Fibroblast of pulmonary artery (primary cell): ENCODE data around the gene NPY.

Source experiments
- DNase-seq: peaks from one replicate; pipeline ENCODE4 v3.0.0-alpha.2; 2010; ENCODE audit warnings: low read depth
- H3K4me3 ChIP-seq: replicated peaks from 2 replicates; pipeline ENCODE4 v1.5.1; 2011; ENCODE audit warnings: low read depth, mild to moderate bottlenecking, control low read depth, low read length, moderate library complexity
- TF ChIP-seq, protein P1 (sequence below): IDR thresholded peaks from 2 replicates; pipeline ENCODE4 v1.5.1; 2011; ENCODE audit warnings: mild to moderate bottlenecking, control low read depth, low read length, inconsistent platforms; ENCODE audit errors: missing control alignments

NPY gene

DNA sequence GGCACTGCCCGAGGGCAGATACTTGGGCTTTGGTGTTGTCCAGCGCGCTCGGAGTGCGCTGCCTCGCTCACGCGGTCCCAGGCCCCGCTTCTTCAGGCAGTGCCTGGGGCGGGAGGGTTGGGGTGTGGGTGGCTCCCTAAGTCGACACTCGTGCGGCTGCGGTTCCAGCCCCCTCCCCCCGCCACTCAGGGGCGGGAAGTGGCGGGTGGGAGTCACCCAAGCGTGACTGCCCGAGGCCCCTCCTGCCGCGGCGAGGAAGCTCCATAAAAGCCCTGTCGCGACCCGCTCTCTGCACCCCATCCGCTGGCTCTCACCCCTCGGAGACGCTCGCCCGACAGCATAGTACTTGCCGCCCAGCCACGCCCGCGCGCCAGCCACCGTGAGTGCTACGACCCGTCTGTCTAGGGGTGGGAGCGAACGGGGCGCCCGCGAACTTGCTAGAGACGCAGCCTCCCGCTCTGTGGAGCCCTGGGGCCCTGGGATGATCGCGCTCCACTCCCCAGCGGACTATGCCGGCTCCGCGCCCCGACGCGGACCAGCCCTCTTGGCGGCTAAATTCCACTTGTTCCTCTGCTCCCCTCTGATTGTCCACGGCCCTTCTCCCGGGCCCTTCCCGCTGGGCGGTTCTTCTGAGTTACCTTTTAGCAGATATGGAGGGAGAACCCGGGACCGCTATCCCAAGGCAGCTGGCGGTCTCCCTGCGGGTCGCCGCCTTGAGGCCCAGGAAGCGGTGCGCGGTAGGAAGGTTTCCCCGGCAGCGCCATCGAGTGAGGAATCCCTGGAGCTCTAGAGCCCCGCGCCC lies at the start of gene NPY:
TSS of gene NPY (plus strand) at position 294 of the 802 bp plus-strand sequence. CDS start 1,051 bp downstream, outside the sequence.
- DNase-seq, result no peak
- H3K4me3 ChIP-seq, result no peak within 1 kb of the TSS
- TF ChIP-seq, protein P1, sequence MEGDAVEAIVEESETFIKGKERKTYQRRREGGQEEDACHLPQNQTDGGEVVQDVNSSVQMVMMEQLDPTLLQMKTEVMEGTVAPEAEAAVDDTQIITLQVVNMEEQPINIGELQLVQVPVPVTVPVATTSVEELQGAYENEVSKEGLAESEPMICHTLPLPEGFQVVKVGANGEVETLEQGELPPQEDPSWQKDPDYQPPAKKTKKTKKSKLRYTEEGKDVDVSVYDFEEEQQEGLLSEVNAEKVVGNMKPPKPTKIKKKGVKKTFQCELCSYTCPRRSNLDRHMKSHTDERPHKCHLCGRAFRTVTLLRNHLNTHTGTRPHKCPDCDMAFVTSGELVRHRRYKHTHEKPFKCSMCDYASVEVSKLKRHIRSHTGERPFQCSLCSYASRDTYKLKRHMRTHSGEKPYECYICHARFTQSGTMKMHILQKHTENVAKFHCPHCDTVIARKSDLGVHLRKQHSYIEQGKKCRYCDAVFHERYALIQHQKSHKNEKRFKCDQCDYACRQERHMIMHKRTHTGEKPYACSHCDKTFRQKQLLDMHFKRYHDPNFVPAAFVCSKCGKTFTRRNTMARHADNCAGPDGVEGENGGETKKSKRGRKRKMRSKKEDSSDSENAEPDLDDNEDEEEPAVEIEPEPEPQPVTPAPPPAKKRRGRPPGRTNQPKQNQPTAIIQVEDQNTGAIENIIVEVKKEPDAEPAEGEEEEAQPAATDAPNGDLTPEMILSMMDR, result no peak

DNA sequence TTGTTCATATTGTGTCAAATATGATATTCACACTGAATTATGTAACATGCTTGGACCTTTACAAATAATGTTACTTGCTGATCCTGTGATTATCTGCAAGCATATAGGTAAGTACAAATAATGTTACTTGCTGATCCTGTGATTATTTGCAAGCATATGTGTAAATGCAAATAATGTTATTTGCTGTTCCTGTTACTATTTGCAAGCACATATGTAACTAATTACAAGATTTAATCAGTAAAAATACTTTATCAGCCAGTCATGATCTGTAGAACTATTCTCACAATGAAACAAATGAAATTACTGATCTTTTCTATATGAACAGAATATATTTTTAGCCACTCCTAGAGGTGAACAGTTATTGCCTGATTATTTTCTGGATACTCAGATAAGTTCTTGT lies 44.7 kb upstream of the NPY start:
- TF ChIP-seq, protein P1, result no peak
- no peak for DNase-seq
- no peak overlapping the region for H3K4me3 ChIP-seq

DNA sequence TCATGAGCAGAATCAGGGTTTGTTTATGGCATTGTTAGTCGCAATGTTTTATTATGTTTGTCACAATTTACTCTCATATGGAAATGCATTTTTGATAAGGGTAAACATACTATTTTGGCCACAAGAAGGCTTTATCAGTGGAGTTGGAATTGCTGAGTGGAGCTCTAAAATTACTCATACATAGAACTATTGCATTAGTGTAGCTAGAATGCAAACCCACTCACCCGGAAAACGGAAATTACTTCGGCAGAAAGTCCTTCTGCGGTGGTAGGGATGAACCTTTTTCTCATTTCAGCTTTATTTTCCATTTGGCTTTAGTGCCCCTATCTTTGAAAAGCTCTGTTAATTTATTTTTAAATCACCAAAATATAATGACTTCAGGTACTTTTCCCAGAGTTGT lies 42.8 kb upstream of the NPY start:
- DNase-seq, result no peak
- TF ChIP-seq, protein P1, result no peak
- H3K4me3 ChIP-seq, result no peak overlapping the region

DNA sequence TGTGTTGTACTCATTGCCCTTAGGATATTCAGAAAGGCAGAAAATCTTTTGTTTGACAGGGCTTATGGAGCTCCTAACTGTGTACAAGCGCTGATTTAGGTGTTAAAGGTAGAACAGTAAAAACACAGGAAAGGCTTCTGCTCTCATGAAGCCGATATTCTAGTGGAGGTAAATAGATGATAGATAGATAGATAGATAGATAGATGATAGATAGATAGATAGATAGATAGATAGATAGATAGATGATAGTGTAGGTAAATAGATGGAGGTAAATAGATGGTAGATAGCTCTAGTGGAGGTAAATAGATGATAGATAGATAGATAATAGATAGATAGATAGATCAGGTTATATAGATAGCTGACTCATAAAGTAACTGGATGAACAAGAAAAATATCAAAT lies 39.4 kb upstream of the NPY start:
- no peak overlapping the region for H3K4me3 ChIP-seq
- DNase-seq, result no peak
- TF ChIP-seq, protein P1, result no peak

DNA sequence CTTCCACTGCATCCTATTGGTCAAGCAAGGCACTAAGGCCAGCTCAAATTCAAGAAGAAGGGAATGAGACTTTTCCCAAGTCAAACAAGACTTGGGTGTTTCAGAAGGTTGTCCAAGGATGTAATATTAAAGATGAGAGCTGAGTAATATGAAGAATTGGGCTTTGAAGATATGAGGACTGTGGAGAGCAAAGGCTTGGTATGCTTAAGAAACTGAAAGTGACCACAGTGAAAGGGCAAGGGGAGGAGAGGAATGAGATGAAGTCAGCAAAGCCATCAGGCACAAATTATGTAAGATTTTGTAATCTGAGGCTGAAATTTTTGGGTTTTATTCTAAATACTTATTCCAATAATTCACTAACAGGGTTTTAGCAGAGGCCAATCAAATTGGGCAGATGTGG lies 38.6 kb upstream of the NPY start:
- no peak overlapping the region for H3K4me3 ChIP-seq
- TF ChIP-seq, protein P1, result no peak
- DNase-seq, result no peak

DNA sequence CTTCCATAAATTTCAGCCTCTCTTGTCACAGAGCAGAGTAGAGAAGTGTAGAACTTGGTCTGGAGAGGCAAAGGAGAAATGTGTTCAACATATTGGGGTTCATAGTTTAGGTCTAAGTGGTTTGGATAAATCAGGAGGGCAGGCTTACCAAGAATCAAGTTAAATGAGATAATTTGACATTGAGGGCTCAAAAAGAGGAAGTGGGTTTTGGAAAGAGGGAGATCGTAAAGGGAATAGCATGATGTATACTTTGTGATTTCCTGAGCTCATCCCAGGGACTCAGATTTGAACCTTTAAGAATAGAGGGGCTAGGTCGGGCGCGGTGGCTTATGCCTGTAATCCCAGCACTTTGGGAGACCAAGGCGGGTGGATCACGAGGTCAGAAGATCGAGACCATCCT lies 34.7 kb upstream of the NPY start:
- DNase-seq, result no peak
- TF ChIP-seq, protein P1, result no peak
- no peak overlapping the region for H3K4me3 ChIP-seq

DNA sequence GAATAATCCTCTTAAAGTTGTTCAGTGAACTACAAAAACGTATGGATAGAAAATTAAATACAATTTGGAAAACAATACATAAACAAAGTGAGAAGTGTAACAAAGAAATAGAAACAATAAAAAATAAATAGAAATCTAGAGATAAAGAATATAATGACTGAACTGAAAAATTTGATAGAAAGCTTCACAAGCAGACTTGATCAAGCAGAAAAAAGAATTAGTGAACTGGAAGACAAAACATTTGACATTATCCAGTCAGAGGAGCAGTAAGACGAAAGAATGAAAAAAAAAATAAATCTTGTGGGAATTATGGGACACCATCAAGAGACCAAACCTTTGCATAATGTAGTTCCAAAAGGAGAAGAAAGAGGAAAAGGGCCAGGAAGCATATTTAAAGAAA lies 32.4 kb upstream of the NPY start:
- TF ChIP-seq, protein P1, result no peak
- no peak overlapping the region for H3K4me3 ChIP-seq
- DNase-seq, result no peak
